IPS-20b (cell line): ENCODE results near the gene BMPR2.

Experiments
- H3K27ac ChIP-seq: one replicate; pipeline ENCODE4 v1.5.1; 2013; ENCODE audit warnings: low read length
- H3K27me3 ChIP-seq: 2 replicates; pipeline ENCODE4 v1.6.1; 2013; ENCODE audit warnings: mild to moderate bottlenecking, low read length, inconsistent platforms; ENCODE audit not compliant: insufficient read depth
- H3K36me3 ChIP-seq: 2 replicates; pipeline ENCODE4 v1.6.1; 2013; ENCODE audit warnings: low read depth, mild to moderate bottlenecking, inconsistent platforms, low read length, moderate library complexity; ENCODE audit not compliant: insufficient read depth
- H3K4me1 ChIP-seq: 2 replicates; pipeline ENCODE4 v1.6.1; 2013; ENCODE audit warnings: mild to moderate bottlenecking, control low read depth, inconsistent platforms, low read length, moderate library complexity; ENCODE audit not compliant: insufficient read depth
- H3K4me3 ChIP-seq: 2 replicates; pipeline ENCODE4 v1.5.1; 2013; ENCODE audit warnings: mild to moderate bottlenecking, low read length, inconsistent platforms
- H3K9ac ChIP-seq: 2 replicates; pipeline ENCODE4 v1.6.1; 2013; ENCODE audit warnings: low read depth, mild to moderate bottlenecking, inconsistent platforms, low read length, moderate library complexity
- H3K9me3 ChIP-seq: 2 replicates; pipeline ENCODE4 v1.6.1; 2013; ENCODE audit warnings: mild to moderate bottlenecking, low read depth, low read length, inconsistent platforms; ENCODE audit not compliant: insufficient read depth

Gene BMPR2

DNA sequence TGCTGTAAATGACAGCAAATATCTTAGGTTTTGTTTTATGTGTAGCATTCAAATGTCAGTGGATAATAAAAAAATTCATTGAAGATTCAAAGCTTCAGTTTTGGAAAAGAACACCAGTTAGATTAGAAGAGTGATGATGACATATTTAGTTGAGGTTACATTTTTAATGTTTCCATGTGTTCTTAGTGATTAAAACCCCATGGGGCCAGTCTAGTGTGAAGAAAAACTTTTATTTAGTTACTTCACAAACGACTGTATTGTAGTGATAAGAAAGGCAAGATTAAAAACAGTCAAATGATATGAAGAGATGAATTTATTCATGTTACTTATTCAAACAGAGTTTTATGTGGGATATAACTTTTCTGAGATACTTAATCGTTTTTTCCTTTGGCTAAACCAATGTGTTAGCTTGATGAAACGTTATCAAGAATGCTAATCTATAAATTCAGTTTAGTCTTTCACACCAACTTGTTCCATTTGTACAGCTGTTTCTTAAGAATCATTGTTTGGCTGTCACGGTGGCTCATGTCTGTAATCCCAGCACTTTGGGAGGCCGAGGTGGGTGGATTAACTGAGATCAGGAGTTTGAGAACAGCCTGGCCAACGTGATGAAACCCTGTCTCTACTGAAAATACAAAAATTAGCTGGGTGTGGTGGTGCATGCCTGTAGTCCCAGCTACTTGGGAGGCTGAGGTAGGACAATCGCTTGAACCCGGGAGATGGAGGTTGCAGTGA is 11.6 kb downstream of the BMPR2 start:
- H3K4me1 ChIP-seq, result no peaks in the 10 kb centered on the region
- no peaks in the 10 kb centered on the region for H3K9me3 ChIP-seq
- no peaks in the 10 kb centered on the region for H3K27me3 ChIP-seq
- no peak overlapping the region for H3K27ac ChIP-seq
- no peaks in the 10 kb centered on the region for H3K36me3 ChIP-seq
- no peak overlapping the region for H3K4me3 ChIP-seq
- H3K9ac ChIP-seq, result no peak overlapping the region

DNA sequence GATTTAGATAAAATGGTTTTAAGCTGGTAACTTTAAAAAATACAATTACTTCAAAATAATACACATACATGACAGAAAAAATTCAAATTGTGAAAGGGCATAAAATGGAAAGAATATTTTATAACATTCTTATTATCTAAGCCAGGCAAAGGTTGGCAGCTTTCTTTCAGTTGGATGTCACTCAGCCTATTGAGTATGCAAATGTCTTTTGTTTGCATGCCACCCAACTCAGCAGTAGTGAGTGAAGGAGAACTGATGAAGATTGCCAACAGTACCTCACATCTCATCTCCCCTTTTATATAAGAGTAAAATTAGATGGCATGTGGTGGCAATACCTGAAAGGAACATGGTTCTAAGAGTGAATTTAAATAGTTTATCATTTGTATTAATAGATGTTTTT is 24.8 kb downstream of the BMPR2 start:
- Histone ChIP-seq H3K4me1 (peaks cover 5% of the 10 kb centered on the region; the same call in 1 of the 2 replicates), H3K27me3 (no peaks in the 10 kb centered on the region), H3K27ac (no peak overlapping the region), H3K4me3 (no peak overlapping the region), H3K36me3 (no peaks in the 10 kb centered on the region), H3K9ac (no peak overlapping the region), H3K9me3 (no peaks in the 10 kb centered on the region)

DNA sequence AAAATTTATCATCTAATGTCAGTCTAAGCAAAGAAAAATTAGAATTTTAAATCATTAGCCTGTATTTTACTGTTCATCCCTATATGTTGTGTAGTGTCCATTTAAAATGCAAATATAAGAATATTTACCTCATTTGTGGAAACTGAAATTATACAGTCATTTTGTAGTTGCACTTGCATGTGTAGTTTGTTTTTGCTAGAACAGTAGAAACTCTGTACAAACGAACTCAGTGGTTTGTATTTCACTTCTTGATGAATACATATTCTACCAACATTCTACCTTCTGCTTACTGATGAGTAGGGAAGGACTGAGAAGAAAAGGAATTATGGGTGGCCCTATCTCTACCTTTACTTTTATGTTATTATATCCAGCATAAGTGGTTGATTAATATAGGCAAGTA is 29.7 kb downstream of the BMPR2 start:
- Histone ChIP-seq H3K9ac (no peak overlapping the region), H3K27me3 (no peaks in the 10 kb centered on the region), H3K4me3 (no peak overlapping the region), H3K27ac (no peak overlapping the region), H3K9me3 (no peaks in the 10 kb centered on the region), H3K4me1 (peaks cover 5% of the 10 kb centered on the region; the same call in 1 of the 2 replicates), H3K36me3 (no peaks in the 10 kb centered on the region)

DNA sequence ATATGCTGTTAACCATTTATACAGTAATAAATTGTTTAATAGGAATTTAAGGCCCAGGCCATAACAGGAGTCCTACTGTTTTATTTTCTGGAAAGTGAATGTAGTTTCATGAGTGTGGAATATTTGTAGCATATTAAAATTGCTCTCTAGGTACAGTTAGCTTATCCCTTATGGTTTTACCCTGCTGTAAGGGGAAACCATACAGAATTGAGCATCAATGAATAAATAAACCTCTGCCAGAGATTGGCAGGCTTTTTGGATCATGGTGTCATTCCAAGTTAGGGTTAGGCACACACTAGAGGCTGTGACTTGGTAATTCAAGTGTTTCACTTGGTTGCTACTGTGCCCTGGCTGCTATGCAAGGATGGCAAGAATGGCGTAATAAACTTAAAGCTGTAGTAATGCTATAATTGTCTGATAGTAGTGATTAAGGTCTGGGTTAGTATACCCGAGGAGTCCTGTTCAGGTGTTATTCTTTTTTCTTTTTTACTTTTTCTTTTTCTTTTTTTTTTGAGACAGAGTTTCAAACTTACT is 30.4 kb downstream of the BMPR2 start:
- Histone ChIP-seq H3K36me3 (no peaks in the 10 kb centered on the region), H3K27ac (no peak overlapping the region)

DNA sequence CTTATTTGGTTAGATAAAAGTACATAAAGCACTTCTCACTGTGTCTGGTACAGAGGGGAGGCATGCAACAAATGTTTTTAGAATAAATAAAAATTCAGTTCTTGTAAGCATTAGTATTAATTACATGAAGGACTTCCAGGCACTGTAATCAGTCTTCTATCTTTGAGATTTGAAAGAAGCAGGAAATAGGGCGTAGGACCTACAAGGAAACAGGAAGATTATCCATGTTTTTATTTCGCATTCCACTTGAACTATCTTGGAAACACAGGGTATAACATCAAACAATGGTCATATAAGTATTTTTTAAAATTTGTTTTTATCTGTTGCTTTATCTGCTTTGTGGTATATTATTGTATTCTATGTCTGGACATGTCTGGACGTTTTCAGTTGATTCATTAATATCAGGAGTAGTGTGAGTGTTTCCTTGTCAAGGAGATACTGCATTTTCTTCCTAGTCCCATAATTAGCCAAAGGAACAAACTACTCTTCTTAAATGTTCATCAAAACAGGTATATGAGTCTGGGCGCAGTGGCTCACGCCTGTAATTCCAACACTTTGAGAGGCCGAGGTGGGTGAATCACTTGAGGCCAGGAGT is 32.5 kb downstream of the BMPR2 start:
- H3K9ac ChIP-seq, result no peak overlapping the region
- H3K27me3 ChIP-seq, result no peaks in the 10 kb centered on the region
- H3K4me1 ChIP-seq, result peaks cover 3% of the 10 kb centered on the region; the same call in 1 of the 2 replicates
- no peaks in the 10 kb centered on the region for H3K36me3 ChIP-seq
- H3K4me3 ChIP-seq, result no peak overlapping the region
- no peak overlapping the region for H3K27ac ChIP-seq
- H3K9me3 ChIP-seq, result no peaks in the 10 kb centered on the region

More for the DNA sequence above, 30.4 kb downstream of the BMPR2 start:
- H3K9ac ChIP-seq, result no peak overlapping the region
- H3K4me3 ChIP-seq, result no peak overlapping the region
- peaks cover 3% of the 10 kb centered on the region for H3K4me1 ChIP-seq
- H3K27me3 ChIP-seq, result no peaks in the 10 kb centered on the region
- no peaks in the 10 kb centered on the region for H3K9me3 ChIP-seq

DNA sequence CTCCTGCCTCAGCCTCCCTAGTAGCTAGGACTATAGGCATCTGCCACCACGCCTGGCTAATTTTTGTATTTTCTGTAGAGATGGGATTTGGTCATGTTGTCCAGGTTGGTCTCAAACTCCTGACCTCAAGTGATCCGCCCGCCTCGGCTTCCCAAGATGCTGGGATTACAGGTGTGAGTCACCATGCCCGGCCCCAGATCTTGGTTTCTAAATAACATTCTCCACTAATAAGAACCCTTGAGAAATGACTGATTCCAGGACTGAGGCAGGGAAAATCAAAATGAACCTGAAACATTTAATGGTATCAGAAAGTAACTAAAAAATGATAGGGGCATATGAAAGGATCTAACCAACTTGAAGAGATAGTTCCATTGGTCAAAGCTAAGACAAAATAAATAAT is 34.0 kb downstream of the BMPR2 start:
- H3K4me1 ChIP-seq, result peaks cover 3% of the 10 kb centered on the region; the same call in 1 of the 2 replicates
- H3K27me3 ChIP-seq, result no peaks in the 10 kb centered on the region
- no peak overlapping the region for H3K27ac ChIP-seq
- H3K9me3 ChIP-seq, result no peaks in the 10 kb centered on the region
- no peak overlapping the region for H3K4me3 ChIP-seq
- no peak overlapping the region for H3K9ac ChIP-seq
- H3K36me3 ChIP-seq, result no peaks in the 10 kb centered on the region

DNA sequence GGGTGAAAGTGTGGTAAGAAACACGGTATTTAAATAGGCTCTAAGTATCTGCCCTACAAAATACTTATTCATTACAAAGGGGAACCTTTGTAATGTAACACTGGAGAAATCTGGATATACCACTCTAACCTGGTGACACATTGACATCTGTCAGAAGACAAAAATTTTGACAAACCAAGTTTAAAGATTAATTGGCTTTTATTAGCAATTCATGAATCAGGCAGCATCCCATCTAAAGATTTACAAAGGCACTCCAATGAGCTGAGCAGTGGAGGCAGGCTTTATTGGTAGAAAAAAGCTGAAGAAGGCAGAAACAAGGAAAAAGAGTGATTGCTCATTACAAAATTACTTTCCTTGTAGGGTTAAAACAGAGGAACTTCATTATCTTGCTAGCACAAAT is 35.0 kb downstream of the BMPR2 start:
- H3K27me3 ChIP-seq, result no peaks in the 10 kb centered on the region
- H3K9me3 ChIP-seq, result no peaks in the 10 kb centered on the region
- no peak overlapping the region for H3K9ac ChIP-seq
- no peak overlapping the region for H3K4me3 ChIP-seq
- H3K4me1 ChIP-seq, result peaks cover 3% of the 10 kb centered on the region; the same call in 1 of the 2 replicates
- H3K36me3 ChIP-seq, result no peaks in the 10 kb centered on the region
- H3K27ac ChIP-seq, result no peak overlapping the region

DNA sequence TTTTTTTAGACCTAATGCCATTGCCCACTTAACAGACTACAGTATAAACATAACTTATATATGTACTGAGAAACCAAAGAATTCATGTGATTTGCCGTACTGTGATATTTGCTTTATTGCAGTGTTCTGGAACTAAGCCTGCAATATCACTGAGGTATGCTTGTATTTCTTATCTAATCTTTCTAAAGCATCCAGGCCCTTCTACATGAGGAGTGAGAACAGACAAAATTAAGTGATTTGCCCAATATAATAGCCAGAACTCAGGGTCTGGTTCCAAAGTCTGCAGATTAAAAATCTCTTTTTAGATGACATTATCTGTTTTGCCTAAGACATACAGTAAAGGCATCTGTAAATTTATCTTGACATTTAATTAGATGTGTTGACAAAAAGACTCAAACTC is 41.9 kb downstream of the BMPR2 start:
- H3K4me3 ChIP-seq, result peak overlapping the region; percentile 50; the same call in 1 of the 2 replicates
- H3K27ac ChIP-seq, result peak overlapping the region; percentile 87
- H3K9me3 ChIP-seq, result no peaks in the 10 kb centered on the region

DNA sequence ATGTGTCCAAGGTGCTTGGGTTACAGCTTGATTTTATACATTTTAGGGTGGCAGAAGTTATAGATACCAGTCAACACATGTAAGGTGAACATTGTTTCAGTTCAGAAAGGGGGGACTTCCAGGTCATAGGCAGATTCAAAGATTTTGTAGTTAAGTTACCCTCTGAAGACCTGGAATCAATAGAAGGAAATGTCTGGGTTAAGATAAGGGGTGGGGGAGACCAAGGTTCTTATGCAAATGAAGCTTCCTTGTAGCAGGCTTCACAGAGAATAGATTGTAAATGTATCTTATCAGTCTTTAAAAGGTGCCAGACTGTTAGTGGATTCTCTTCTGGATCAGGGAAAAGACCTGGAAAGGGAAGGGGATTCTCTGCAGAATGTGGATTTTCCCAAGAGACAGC is 42.4 kb downstream of the BMPR2 start:
- peak overlapping the region; percentile 58; the same call in 1 of the 2 replicates for H3K9ac ChIP-seq
- peak overlapping the region; percentile 87 for H3K27ac ChIP-seq
- no peaks in the 10 kb centered on the region for H3K9me3 ChIP-seq
- peaks cover 17% of the 10 kb centered on the region for H3K4me1 ChIP-seq
- H3K4me3 ChIP-seq, result peak overlapping the region; percentile 50; the same call in 1 of the 2 replicates
- H3K27me3 ChIP-seq, result no peaks in the 10 kb centered on the region
- no peaks in the 10 kb centered on the region for H3K36me3 ChIP-seq

More for the DNA sequence above, 41.9 kb downstream of the BMPR2 start:
- Histone ChIP-seq H3K9ac (peak overlapping the region; percentile 58; the same call in 1 of the 2 replicates), H3K4me1 (peaks cover 17% of the 10 kb centered on the region), H3K36me3 (no peaks in the 10 kb centered on the region), H3K27me3 (no peaks in the 10 kb centered on the region)

DNA sequence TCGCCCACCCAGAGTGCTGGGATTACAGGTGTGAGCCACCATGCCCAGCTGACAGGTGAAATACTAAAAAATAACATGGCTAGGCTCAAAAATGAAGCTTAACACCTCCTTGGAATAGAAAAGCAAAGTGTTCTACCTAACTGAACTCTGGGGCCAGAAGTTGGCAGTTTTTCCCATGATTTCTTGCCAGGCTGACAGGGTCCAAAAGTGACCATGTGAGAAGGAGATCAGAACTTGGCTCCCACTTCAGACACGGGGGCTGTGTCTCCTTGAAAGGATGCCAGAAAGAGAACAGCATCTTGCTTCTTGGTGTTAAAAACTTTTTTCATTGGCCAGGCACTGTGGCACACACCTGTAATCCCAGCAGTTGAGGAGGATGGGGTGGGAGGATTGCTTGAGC is 47.0 kb downstream of the BMPR2 start:
- Histone ChIP-seq H3K4me1 (peaks cover 17% of the 10 kb centered on the region), H3K4me3 (no peak overlapping the region), H3K9ac (no peak overlapping the region), H3K27ac (no peak overlapping the region), H3K36me3 (no peaks in the 10 kb centered on the region), H3K27me3 (no peaks in the 10 kb centered on the region), H3K9me3 (no peaks in the 10 kb centered on the region)

DNA sequence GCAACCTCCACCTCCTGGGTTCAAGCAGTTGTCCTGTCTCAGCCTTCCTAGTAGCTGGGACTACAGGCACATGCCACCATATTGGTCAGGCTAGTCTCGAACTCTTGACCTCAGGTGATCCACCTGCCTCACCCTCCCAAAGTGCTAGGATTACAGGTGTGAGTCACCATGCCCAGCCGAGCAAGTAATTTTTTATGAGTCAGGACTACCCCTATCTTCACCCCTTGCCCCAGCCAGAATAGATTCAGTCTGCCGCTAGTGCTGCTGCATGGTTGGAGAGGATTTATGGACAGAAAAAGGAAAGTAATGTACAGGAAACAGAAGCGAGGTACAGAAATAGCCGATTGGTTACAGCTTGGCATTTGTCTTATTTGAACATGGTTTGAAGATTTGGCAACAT is 48.9 kb downstream of the BMPR2 start:
- Histone ChIP-seq H3K36me3 (no peaks in the 10 kb centered on the region), H3K27me3 (no peaks in the 10 kb centered on the region), H3K27ac (no peak overlapping the region), H3K9ac (no peak overlapping the region), H3K4me1 (peaks cover 6% of the 10 kb centered on the region), H3K9me3 (no peaks in the 10 kb centered on the region), H3K4me3 (no peak overlapping the region)

DNA sequence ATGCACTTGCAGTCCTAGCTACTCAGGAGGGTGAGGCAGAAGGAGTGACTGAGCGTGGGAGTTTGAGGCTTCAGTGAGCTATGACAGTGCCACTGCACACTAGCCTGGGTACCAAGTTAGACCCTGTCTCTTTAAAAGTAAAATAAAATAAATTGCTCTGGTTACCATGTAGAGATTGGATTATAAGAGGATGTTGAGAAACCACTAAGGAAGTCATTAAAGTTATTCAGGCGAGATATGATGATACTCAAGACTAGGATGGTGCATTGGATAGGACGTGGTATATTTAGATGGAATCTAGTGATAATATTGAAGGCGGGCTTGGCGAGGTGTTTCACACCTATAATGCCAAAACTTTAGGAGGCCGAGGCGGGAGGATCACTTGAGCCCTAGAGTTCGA is 50.6 kb downstream of the BMPR2 start:
- Histone ChIP-seq H3K4me3 (no peak overlapping the region), H3K4me1 (peaks cover 3% of the 10 kb centered on the region; the same call in 1 of the 2 replicates), H3K9ac (no peak overlapping the region), H3K9me3 (no peaks in the 10 kb centered on the region), H3K36me3 (no peaks in the 10 kb centered on the region), H3K27ac (no peak overlapping the region), H3K27me3 (no peaks in the 10 kb centered on the region)
